Measurements from ENCODE around the gene UNC45A. TPM values are rescaled to one million over a fixed set of nuclear protein-coding genes. Genes with fewer than 3 reads are reported as not detected.

UNC45A gene
- total and polyA plus RNA-seq, 4 donors = 13.9 to 31.2 (median 24.9) TPM

- H3K36me3 ChIP-seq (ENCODE audit: control insufficient read depth in 4 of 4, insufficient read depth in 3 of 4, low read depth in 1 of 4, low read length in 3 of 4) = peaks cover 52 to 88% (median 76%) of the 10 kb centered on the region in 4 donors
- 95% methylated on average over 8 of the region's 8 CpGs for WGBS
- H3K27ac ChIP-seq (ENCODE audit: low read depth in 1 of 2, low read length in 2 of 2) = no peak overlapping the region
- no peak for TF ChIP-seq HNF4A (conservative IDR thresholded peaks at IDR 0.05)
- no peak for TF ChIP-seq HNF4G (IDR thresholded peaks at IDR 0.05)
- no peak for TF ChIP-seq MAX (IDR thresholded peaks at IDR 0.05)
- no peak for TF ChIP-seq CTCF (IDR thresholded peaks at IDR 0.05; ENCODE audit: low read depth, low read length, missing input control)
- no peak for TF ChIP-seq RXRA (IDR thresholded peaks at IDR 0.05)
- no peak for TF ChIP-seq ZBTB33 (IDR thresholded peaks at IDR 0.05)
- TF ChIP-seq GABPA (IDR thresholded peaks at IDR 0.05 in 1 of 2, conservative IDR thresholded peaks at IDR 0.05 in 1 of 2) = no peak
- no peak for TF ChIP-seq FOXA1 (IDR thresholded peaks at IDR 0.05)
- TF ChIP-seq SP1 (IDR thresholded peaks at IDR 0.05) = no peak
- TF ChIP-seq TAF1 (conservative IDR thresholded peaks at IDR 0.05) = no peak
- no peak for TF ChIP-seq NR2F2 (IDR thresholded peaks at IDR 0.05)
- TF ChIP-seq ATF3 (IDR thresholded peaks at IDR 0.05) = no peak
- no peak for TF ChIP-seq YY1 (IDR thresholded peaks at IDR 0.05)
- TF ChIP-seq EGR1 (IDR thresholded peaks at IDR 0.05; ENCODE audit: low read depth in 2 of 2) = no peak
- TF ChIP-seq REST (IDR thresholded peaks at IDR 0.05) = no peak
- no peak overlapping the region for H3K4me3 ChIP-seq (ENCODE audit: low read depth in 1 of 3, low read length in 3 of 3)
- H3K4me1 ChIP-seq (ENCODE audit: control insufficient read depth in 4 of 4, insufficient read depth in 4 of 4, low read length in 3 of 4) = no peaks in the 10 kb centered on the region
- H3K27me3 ChIP-seq (ENCODE audit: control insufficient read depth in 4 of 4, insufficient read depth in 4 of 4, low read length in 3 of 4) = no peaks in the 10 kb centered on the region
- no peak for DNase-seq (ENCODE audit: low spot score)
- H3K9me3 ChIP-seq (ENCODE audit: control insufficient read depth in 4 of 4, low read length in 3 of 4) = no peaks in the 10 kb centered on the region
- no peak overlapping the region for H3K9ac ChIP-seq (ENCODE audit: low read depth in 1 of 2, low read length in 2 of 2)
Observed at GRCh38 chr15:90909976-90910375, 25.1 kb upstream of the UNC45A start.
